ENCODE measurements around the gene FARSB.
A peak's percentile ranks its signal among the peaks of the same experiment; 100 is the strongest.

The FARSB gene

DNA sequence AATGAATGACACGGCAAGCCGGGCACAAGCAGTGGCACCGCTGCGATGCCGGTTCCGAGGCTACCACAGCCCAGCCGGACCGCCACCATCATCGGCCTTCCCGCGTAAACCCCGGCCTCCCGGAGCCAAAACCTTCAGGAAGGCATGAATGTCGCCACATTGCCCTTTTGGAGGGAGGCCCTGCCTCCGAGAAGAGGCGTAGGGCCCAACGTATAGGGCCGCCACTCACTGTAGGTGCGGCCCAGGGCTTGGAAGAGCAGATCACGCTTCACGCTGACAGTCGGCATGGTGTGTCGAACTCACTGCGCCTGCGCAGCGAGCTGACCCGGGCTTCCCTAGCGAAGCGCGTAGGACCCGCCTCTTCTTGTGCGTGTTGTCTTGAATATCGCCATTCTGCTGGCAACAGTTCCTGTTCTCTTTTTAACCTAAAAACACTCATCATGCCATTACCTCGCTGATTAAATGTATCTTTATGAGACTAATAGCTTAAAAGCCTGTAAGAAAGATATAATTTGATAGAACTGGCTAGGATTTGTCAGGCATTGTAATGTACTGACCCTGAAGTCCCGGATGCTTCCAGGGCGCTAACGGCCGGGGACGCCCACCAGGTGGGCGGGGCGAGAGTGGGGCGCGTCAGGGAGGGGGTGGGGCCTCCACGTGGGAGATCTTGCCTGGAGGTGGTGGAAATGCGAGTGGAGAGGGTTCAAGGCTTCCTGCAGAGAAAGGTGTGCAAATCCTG is at the start of gene FARSB:
FARSB (minus strand) TSS at position 306 of the 739 bp plus-strand sequence; CDS start at position 287, 19 bp downstream.
- no peaks in the 10 kb centered on the region for H3K9me3 ChIP-seq (ENCODE audit: control insufficient read depth, insufficient read depth, low read depth, low read length)
- POLR2A ChIA-PET = no interaction called here
- peak within 1 kb of the TSS; percentile 92 for H3K27ac ChIP-seq (ENCODE audit: extremely low read depth, low read depth, low read length)
- H3K4me1 ChIP-seq (ENCODE audit: control insufficient read depth, insufficient read depth, low read length) = peaks cover 6% of the 10 kb centered on the region
- CTCF ChIA-PET = interaction anchor here (0.5 to 0.7 kb wide), 3 partner anchors 267 to 1319 kb away, joined by 3 read pairs; no protein-coding TSS in a partner anchor
- H3K36me3 ChIP-seq (ENCODE audit: control insufficient read depth in 2 of 2, insufficient read depth in 1 of 2, low read length in 2 of 2) = peaks cover 0 to 5% of the 10 kb centered on the region in 2 experiments; a peak in 1 of 3 replicates
- peak within 1 kb of the TSS; percentile 94 for H3K4me3 ChIP-seq (ENCODE audit: low read depth, low read length)
- TF ChIP-seq SALL2 (tag by site-specific recombination; IDR thresholded peaks at IDR 0.05; ENCODE audit: borderline replicate concordance) (no peak), ATF2 (tag by site-specific recombination; IDR thresholded peaks at IDR 0.05; ENCODE audit: low read depth) (no peak), ZFP37 (tag by site-specific recombination; IDR thresholded peaks at IDR 0.05) (0 out of 2 replicates have a peak, but pooled peaks have one; percentile 59), GLIS2 (tag by site-specific recombination; IDR thresholded peaks at IDR 0.05) (peak; percentile 77), ZNF785 (tag by site-specific recombination; IDR thresholded peaks at IDR 0.05) (no peak), ZSCAN16 (tag by site-specific recombination; IDR thresholded peaks at IDR 0.05) (no peak), ZNF184 (tag by site-specific recombination; IDR thresholded peaks at IDR 0.05) (no peak), EGR2 (tag by site-specific recombination; IDR thresholded peaks at IDR 0.05; ENCODE audit: low read depth) (peak; percentile 75), IKZF3 (tag by site-specific recombination; IDR thresholded peaks at IDR 0.05) (no peak), GLIS1 (tag by site-specific recombination; IDR thresholded peaks at IDR 0.05) (peak; percentile 88), ZNF174 (tag by site-specific recombination; IDR thresholded peaks at IDR 0.05) (no peak), ZNF341 (tag by site-specific recombination; IDR thresholded peaks at IDR 0.05; ENCODE audit: low read depth) (peak; percentile 76), ZNF148 (tag by site-specific recombination; IDR thresholded peaks at IDR 0.05; ENCODE audit: borderline replicate concordance) (no peak), KLF10 (tag by site-specific recombination; IDR thresholded peaks at IDR 0.05) (0 out of 2 replicates have a peak, but pooled peaks have one; percentile 67), ZNF544 (tag by site-specific recombination; IDR thresholded peaks at IDR 0.05) (no peak), ZNF214 (tag by site-specific recombination; IDR thresholded peaks at IDR 0.05; ENCODE audit: borderline replicate concordance) (no peak), ZNF449 (tag by site-specific recombination; IDR thresholded peaks at IDR 0.05) (no peak; the same call in 1 of the 2 replicates), ZNF18 (tag by site-specific recombination; IDR thresholded peaks at IDR 0.05) (no peak), HOXD13 (CRISPR knock-in tag; IDR thresholded peaks at IDR 0.05; ENCODE audit: borderline replicate concordance) (no peak), ZSCAN30 (tag by site-specific recombination; IDR thresholded peaks at IDR 0.05) (no peak), SP3 (tag by site-specific recombination; IDR thresholded peaks at IDR 0.05) (peak; percentile 93), ZNF335 (tag by site-specific recombination; conservative IDR thresholded peaks at IDR 0.05) (peak; percentile 100), GFI1B (tag by site-specific recombination; IDR thresholded peaks at IDR 0.05) (no peak)
- TF ChIP-seq, protein P1, sequence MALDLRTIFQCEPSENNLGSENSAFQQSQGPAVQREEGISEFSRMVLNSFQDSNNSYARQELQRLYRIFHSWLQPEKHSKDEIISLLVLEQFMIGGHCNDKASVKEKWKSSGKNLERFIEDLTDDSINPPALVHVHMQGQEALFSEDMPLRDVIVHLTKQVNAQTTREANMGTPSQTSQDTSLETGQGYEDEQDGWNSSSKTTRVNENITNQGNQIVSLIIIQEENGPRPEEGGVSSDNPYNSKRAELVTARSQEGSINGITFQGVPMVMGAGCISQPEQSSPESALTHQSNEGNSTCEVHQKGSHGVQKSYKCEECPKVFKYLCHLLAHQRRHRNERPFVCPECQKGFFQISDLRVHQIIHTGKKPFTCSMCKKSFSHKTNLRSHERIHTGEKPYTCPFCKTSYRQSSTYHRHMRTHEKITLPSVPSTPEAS (tag by site-specific recombination; IDR thresholded peaks at IDR 0.05) = no peak
- TF ChIP-seq, protein P2, sequence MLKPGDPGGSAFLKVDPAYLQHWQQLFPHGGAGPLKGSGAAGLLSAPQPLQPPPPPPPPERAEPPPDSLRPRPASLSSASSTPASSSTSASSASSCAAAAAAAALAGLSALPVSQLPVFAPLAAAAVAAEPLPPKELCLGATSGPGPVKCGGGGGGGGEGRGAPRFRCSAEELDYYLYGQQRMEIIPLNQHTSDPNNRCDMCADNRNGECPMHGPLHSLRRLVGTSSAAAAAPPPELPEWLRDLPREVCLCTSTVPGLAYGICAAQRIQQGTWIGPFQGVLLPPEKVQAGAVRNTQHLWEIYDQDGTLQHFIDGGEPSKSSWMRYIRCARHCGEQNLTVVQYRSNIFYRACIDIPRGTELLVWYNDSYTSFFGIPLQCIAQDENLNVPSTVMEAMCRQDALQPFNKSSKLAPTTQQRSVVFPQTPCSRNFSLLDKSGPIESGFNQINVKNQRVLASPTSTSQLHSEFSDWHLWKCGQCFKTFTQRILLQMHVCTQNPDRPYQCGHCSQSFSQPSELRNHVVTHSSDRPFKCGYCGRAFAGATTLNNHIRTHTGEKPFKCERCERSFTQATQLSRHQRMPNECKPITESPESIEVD (tag by site-specific recombination; IDR thresholded peaks at IDR 0.05) = no peak
- TF ChIP-seq, protein P3, sequence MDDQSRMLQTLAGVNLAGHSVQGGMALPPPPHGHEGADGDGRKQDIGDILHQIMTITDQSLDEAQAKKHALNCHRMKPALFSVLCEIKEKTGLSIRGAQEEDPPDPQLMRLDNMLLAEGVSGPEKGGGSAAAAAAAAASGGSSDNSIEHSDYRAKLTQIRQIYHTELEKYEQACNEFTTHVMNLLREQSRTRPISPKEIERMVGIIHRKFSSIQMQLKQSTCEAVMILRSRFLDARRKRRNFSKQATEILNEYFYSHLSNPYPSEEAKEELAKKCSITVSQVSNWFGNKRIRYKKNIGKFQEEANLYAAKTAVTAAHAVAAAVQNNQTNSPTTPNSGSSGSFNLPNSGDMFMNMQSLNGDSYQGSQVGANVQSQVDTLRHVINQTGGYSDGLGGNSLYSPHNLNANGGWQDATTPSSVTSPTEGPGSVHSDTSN (CRISPR knock-in tag; IDR thresholded peaks at IDR 0.05) = no peak

All from HEK293 (cell line).